H9 (cell line): Measurements from ENCODE around the gene TERT. TPM values are rescaled to one million over a fixed set of nuclear protein-coding genes. Genes with fewer than 3 reads are reported as not detected.

Experiments
- DNase-seq: peaks from one replicate; pipeline ENCODE4 v3.0.0-alpha.2; 2017
- H2AFZ ChIP-seq: one replicate; pipeline ENCODE4 v1.6.1; 2013; ENCODE audit warnings: mild to moderate bottlenecking, low read length, control low read depth, moderate library complexity
- H2AK5ac ChIP-seq: 2 replicates; pipeline ENCODE4 v1.6.1; 2013; ENCODE audit warnings: low read length, control low read depth, mixed read lengths; ENCODE audit not compliant: insufficient read length
- H2BK120ac ChIP-seq: one replicate; pipeline ENCODE4 v1.6.1; 2013; ENCODE audit warnings: low read depth, mild to moderate bottlenecking, low read length, control low read depth, inconsistent platforms; ENCODE audit not compliant: poor library complexity, severe bottlenecking
- H2BK12ac ChIP-seq: 2 replicates; pipeline ENCODE4 v1.6.1; 2013; ENCODE audit warnings: low read length, control low read depth, mixed read lengths, low read depth; ENCODE audit not compliant: insufficient read length
- H2BK15ac ChIP-seq: 2 replicates; pipeline ENCODE4 v1.6.1; 2013; ENCODE audit warnings: low read depth, low read length, control low read depth
- H2BK20ac ChIP-seq: one replicate; pipeline ENCODE4 v1.6.1; 2013; ENCODE audit warnings: low read depth, mild to moderate bottlenecking, low read length, control low read depth, inconsistent platforms; ENCODE audit not compliant: poor library complexity, severe bottlenecking
- H2BK5ac ChIP-seq: 2 replicates; pipeline ENCODE4 v1.6.1; 2013; ENCODE audit warnings: low read length, control low read depth, mixed read lengths; ENCODE audit not compliant: insufficient read length
- H3K14ac ChIP-seq: 2 replicates; pipeline ENCODE4 v1.6.1; 2013; ENCODE audit warnings: low read length, control low read depth; ENCODE audit not compliant: insufficient read depth
- H3K18ac ChIP-seq: 2 replicates; pipeline ENCODE4 v1.6.1; 2013; ENCODE audit warnings: low read depth, mild to moderate bottlenecking, mixed read lengths, low read length, control low read depth; ENCODE audit not compliant: insufficient read length
- H3K23ac ChIP-seq: 2 replicates; pipeline ENCODE4 v1.6.1; 2013; ENCODE audit warnings: low read length, control low read depth, mixed read lengths, low read depth; ENCODE audit not compliant: insufficient read length
- H3K23me2 ChIP-seq: 2 replicates; pipeline ENCODE4 v1.6.1; 2013; ENCODE audit warnings: low read depth, mild to moderate bottlenecking, mixed read lengths, low read length, control low read depth; ENCODE audit not compliant: insufficient read length, poor library complexity, severe bottlenecking
- H3K27ac ChIP-seq: 2 replicates; pipeline ENCODE4 v1.5.1; 2013; ENCODE audit warnings: low read length, control low read depth, mixed read lengths, low read depth; ENCODE audit not compliant: insufficient read length
- H3K27me3 ChIP-seq: 2 replicates; pipeline ENCODE4 v1.6.1; 2013; ENCODE audit warnings: low read length, control low read depth, inconsistent platforms; ENCODE audit not compliant: insufficient read depth
- H3K4ac ChIP-seq: 2 replicates; pipeline ENCODE4 v1.6.1; 2013; ENCODE audit warnings: low read depth, mild to moderate bottlenecking, control low read depth, inconsistent platforms, low read length, moderate library complexity
- H3K4me1 ChIP-seq: 2 replicates; pipeline ENCODE4 v1.6.1; 2013; ENCODE audit warnings: low read length, control low read depth, inconsistent platforms; ENCODE audit not compliant: insufficient read depth
- H3K4me2 ChIP-seq: 2 replicates; pipeline ENCODE4 v1.6.1; 2013; ENCODE audit warnings: low read length, control low read depth, mixed read lengths; ENCODE audit not compliant: insufficient read length, insufficient read depth
- H3K56ac ChIP-seq: 2 replicates; pipeline ENCODE4 v1.6.1; 2013; ENCODE audit warnings: low read depth, mild to moderate bottlenecking, mixed read lengths, low read length, control low read depth; ENCODE audit not compliant: insufficient read length
- H3K79me1 ChIP-seq: 2 replicates; pipeline ENCODE4 v1.6.1; 2013; ENCODE audit warnings: low read depth, mild to moderate bottlenecking, moderate library complexity, low read length, control low read depth, inconsistent platforms; ENCODE audit not compliant: insufficient read depth, poor library complexity, severe bottlenecking
- H3K79me2 ChIP-seq: 2 replicates; pipeline ENCODE4 v1.6.1; 2013; ENCODE audit warnings: low read length, control low read depth, inconsistent platforms; ENCODE audit not compliant: insufficient read depth
- H3K9ac ChIP-seq: 2 replicates; pipeline ENCODE4 v1.6.1; 2013; ENCODE audit warnings: low read length, control low read depth, mixed read lengths; ENCODE audit not compliant: insufficient read length; ENCODE audit errors: extremely low read depth
- H3K9me3 ChIP-seq: one replicate; pipeline ENCODE4 v1.6.1; 2013; ENCODE audit warnings: low read depth, low read length, inconsistent platforms; ENCODE audit not compliant: control insufficient read depth
- H3T11ph ChIP-seq: one replicate; pipeline ENCODE4 v1.6.1; 2013; ENCODE audit warnings: mild to moderate bottlenecking, low read length, control low read depth, inconsistent platforms
- H4K20me1 ChIP-seq: one replicate; pipeline ENCODE4 v1.6.1; 2013; ENCODE audit not compliant: control insufficient read depth, insufficient read length, insufficient read depth
- H4K5ac ChIP-seq: 2 replicates; pipeline ENCODE4 v1.6.1; 2013; ENCODE audit warnings: low read depth, mild to moderate bottlenecking, mixed read lengths, low read length, control low read depth; ENCODE audit not compliant: insufficient read length
- H4K8ac ChIP-seq: replicated peaks from 2 replicates; pipeline ENCODE4 v1.6.1; 2013; ENCODE audit warnings: low read length, control low read depth, mixed read lengths, low read depth; ENCODE audit not compliant: insufficient read length
- H4K91ac ChIP-seq: 2 replicates; pipeline ENCODE4 v1.6.1; 2013; ENCODE audit warnings: low read depth, mild to moderate bottlenecking, moderate library complexity, mixed read lengths, low read length, control low read depth; ENCODE audit not compliant: insufficient read length
- H3K27ac Mint-ChIP-seq, 3 experiments: 2 replicates in 2 of 3; 3 replicates in 1 of 3; pipeline ENCODE4 v1.8.0; 2020 to 2021; ENCODE audit warnings: mixed read lengths in 3 of 3, mild to moderate bottlenecking in 1 of 3, moderate library complexity in 1 of 3
- H3K27me3 Mint-ChIP-seq: 2 replicates; pipeline ENCODE4 v1.8.0; 2021; ENCODE audit warnings: low read depth, mild to moderate bottlenecking, moderate library complexity, mixed read lengths
- H3K36me3 Mint-ChIP-seq, 3 experiments: 2 replicates in 2 of 3; 3 replicates in 1 of 3; pipeline ENCODE4 v1.8.0; 2020 to 2021; ENCODE audit warnings: low read depth in 3 of 3, mixed read lengths in 3 of 3; ENCODE audit not compliant: insufficient read depth in 1 of 3
- H3K4me1 Mint-ChIP-seq, 2 experiments: 2 replicates each; pipeline ENCODE4 v1.8.0; 2020; ENCODE audit warnings: mixed read lengths in 2 of 2
- H3K4me3 Mint-ChIP-seq, 2 experiments: 2 replicates in 1 of 2; 3 replicates in 1 of 2; pipeline ENCODE4 v1.8.0; 2020 to 2021; ENCODE audit warnings: mild to moderate bottlenecking in 2 of 2, mixed read lengths in 2 of 2, moderate library complexity in 1 of 2
- H3K9me3 Mint-ChIP-seq, 2 experiments: 2 replicates in 1 of 2; 3 replicates in 1 of 2; pipeline ENCODE4 v1.8.0; 2020; ENCODE audit warnings: mild to moderate bottlenecking in 2 of 2, mixed read lengths in 2 of 2, moderate library complexity in 1 of 2
- WGBS: extraction: QIAGEN DNeasy Blood & Tissue Kit; methylation state at CpG from one replicate; pipeline ENCODE4 v1.1.7; 2013; ENCODE audit warnings: missing lambda C conversion rate, low lambda C conversion rate, mixed read lengths; ENCODE audit not compliant: insufficient read length; ENCODE audit errors: extremely low coverage; 5-methylcytosine and 5-hydroxymethylcytosine counted together
- total RNA-seq: library from RNA; stranded (reverse); gene quantifications from 2 replicates; pipeline ENCODE4 v1.2.1, GENCODE V29; 2021
- TF ChIP-seq, protein P1 (sequence below): fragments of 200-600 bp; sonication (generic); conservative IDR thresholded peaks from 3 replicates; pipeline ENCODE4 v1.8.0; 2021; ENCODE audit warnings: antibody characterized with exemption, mild to moderate bottlenecking

The TERT gene
- total RNA-seq, 1 experiment from 2014 or later: 15.5 TPM

DNA sequence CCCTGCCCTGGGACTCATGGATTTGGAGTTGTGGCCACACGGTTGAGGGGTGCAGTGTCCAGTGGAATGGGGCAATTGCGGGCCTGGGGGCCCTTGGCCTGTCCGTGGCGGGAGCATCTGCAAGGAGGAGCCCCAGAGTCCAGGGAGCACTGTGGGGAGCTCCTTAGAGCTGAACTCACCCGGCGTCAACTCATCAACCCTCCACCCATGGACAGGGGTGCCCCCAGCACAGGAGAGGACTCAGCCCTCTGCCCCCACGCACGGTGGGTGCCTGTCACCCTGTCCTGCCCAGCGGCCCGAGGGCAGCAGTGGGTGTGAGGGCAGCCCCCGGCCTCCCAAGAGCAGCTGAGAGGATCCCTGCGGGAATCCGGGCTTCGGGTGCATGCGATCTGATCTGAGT lies 70.2 kb downstream of the TERT start:
- peaks cover 0 to 2% of the 10 kb centered on the region in 2 experiments; a peak in 2 of 4 replicates for H3K4me1 Mint-ChIP-seq
- no peak overlapping the region for H3K4me2 ChIP-seq
- no peak overlapping the region for H2AK5ac ChIP-seq
- H4K8ac ChIP-seq: no peak overlapping the region
- TF ChIP-seq, protein P1, sequence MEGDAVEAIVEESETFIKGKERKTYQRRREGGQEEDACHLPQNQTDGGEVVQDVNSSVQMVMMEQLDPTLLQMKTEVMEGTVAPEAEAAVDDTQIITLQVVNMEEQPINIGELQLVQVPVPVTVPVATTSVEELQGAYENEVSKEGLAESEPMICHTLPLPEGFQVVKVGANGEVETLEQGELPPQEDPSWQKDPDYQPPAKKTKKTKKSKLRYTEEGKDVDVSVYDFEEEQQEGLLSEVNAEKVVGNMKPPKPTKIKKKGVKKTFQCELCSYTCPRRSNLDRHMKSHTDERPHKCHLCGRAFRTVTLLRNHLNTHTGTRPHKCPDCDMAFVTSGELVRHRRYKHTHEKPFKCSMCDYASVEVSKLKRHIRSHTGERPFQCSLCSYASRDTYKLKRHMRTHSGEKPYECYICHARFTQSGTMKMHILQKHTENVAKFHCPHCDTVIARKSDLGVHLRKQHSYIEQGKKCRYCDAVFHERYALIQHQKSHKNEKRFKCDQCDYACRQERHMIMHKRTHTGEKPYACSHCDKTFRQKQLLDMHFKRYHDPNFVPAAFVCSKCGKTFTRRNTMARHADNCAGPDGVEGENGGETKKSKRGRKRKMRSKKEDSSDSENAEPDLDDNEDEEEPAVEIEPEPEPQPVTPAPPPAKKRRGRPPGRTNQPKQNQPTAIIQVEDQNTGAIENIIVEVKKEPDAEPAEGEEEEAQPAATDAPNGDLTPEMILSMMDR: no peak
- no peaks in the 10 kb centered on the region; a peak in 1 of 7 replicates for H3K36me3 Mint-ChIP-seq
- H3K9ac ChIP-seq: no peak overlapping the region
- no peak for DNase-seq
- no peak overlapping the region for H2AFZ ChIP-seq
- no peak overlapping the region for H3K23ac ChIP-seq
- no peak overlapping the region for H4K91ac ChIP-seq
- no peak overlapping the region for H2BK12ac ChIP-seq
- no peak overlapping the region for H3K27ac Mint-ChIP-seq
- H2BK20ac ChIP-seq: no peak overlapping the region
- H2BK15ac ChIP-seq: no peak overlapping the region
- no peaks in the 10 kb centered on the region for H3K27me3 ChIP-seq
- no peaks in the 10 kb centered on the region; the same call in 1 of the 2 replicates for H3K4me1 ChIP-seq
- H3K4ac ChIP-seq: no peak overlapping the region
- peaks cover 0 to 8% of the 10 kb centered on the region in 2 experiments; a peak in 2 of 5 replicates for H3K9me3 Mint-ChIP-seq
- H3K18ac ChIP-seq: no peak overlapping the region
- no peak overlapping the region for H3T11ph ChIP-seq
- no peaks in the 10 kb centered on the region for H3K9me3 ChIP-seq
- no peak overlapping the region for H2BK120ac ChIP-seq
- peaks cover 5% of the 10 kb centered on the region for H3K27me3 Mint-ChIP-seq
- no peaks in the 10 kb centered on the region for H3K23me2 ChIP-seq
- no peak overlapping the region for H3K4me3 Mint-ChIP-seq
- H3K79me2 ChIP-seq: no peaks in the 10 kb centered on the region
- H3K14ac ChIP-seq: no peak overlapping the region
- H3K56ac ChIP-seq: no peak overlapping the region
- H3K27ac ChIP-seq: no peak overlapping the region
- H4K5ac ChIP-seq: no peak overlapping the region
- no peak overlapping the region for H2BK5ac ChIP-seq
- H3K79me1 ChIP-seq: no peaks in the 10 kb centered on the region
- no peaks in the 10 kb centered on the region for H4K20me1 ChIP-seq
- no CpG with 5 or more reads among the region's 15 CpGs for WGBS
